SIG-M5 (cell line): ENCODE measurements around the gene MXRA8.

ENCODE experiments used
- DNase-seq: peaks from one replicate; lab custom pipeline; 2025; lab: John Stamatoyannopoulos, UW

The MXRA8 gene

GRCh38 chr1:1306661-1307260, 51.6 kb downstream of the MXRA8 start:
- DNase-seq = no peak

DNA sequence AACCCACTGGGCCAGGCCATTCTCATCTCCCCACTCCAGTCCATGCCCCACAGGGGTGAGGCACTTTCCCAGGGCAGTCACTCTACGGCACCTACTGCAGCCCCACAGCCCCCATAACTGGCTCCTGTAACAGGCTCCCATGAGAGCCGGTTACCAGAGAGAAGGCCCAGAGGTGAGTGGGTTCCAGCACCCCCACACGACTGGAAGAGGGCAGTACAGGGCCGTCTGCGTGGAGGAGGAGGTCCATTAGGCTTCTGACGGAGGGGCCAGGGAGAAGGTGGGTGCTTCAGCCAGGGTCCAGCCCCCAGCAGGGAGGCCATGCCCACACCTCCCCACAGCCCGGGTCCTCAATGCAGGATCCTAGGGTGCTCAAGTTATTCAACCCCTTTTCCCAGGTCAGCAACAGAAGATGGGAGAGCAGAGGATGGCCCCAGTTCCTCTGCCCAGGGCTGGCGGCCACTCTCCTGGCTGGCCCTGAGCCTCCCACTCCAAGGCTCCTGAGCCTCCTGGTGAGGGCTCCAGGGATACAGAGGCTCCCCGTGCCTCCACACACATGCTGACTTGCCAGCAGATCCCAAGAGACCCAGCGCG, 52.2 kb downstream of the MXRA8 start:
- no peak for DNase-seq

GRCh38 chr1:1305300-1306069, 52.9 kb downstream of the MXRA8 start:
- no peak for DNase-seq

DNA sequence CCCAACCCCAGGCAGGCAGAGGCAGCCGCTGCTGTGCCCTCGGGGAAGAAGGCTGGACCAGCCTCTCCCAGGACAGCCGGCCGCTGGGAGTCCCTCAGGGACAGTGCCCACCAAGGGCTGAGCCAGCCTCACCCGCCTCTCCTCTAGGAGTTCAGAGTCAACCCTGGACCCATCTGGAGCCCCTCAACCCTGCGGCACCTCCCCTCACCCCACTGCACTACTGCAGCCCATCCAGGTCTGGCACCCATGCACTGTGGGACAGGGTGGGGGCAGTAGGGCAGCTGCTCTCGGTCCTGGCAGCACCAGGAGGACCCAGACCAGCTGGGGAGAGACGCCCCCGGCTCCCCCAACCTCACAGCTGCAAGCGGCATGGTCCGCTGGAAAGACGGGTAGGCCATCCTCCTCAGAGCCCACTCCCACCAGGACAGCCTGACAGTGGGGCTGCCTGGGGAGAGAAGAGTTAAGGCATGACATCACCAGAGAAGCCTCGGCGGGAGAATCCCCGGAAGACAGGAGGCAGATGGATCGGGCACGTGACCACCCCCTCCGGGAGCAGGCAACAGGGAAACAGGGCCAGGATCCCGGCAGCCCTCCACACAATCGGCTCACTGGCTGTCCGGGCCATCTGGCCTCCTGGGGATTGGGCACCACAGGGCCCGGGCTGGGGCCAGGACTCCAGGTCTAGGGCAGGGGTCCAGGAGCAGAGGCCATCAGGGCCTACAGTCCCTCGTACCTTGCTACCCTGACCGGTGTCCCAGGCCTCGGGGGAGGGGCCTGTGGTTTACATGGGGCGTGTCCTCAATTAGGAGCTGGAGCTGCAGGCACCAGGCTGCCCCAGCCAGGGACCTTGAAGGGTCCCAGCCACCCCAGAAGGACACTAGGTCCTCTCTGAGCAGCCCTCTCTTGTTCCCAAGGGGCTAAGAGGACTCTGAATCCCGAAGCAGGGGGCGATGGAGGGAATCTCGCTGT, 53.7 kb downstream of the MXRA8 start:
- DNase-seq = no peak

DNA sequence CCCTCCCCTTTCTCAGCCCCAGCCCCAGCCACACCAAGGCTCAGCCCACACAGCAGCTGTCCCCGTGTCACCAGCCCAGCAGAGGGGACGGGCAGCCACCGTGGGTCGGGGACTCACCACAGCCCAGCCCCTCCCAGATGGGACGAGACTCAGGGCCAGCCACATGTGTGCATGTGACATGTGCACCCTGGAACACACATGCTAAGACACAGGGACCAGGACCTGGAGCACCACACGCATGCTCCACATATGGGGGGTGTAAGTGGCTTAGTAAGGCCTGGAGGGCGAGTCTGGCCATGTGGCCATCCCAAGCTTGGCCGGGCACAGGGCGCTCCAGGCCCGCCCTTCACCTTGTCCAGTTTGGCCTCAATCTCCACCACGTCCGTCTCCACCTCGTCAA, 54.6 kb downstream of the MXRA8 start:
- DNase-seq = no peak

- DNase-seq = no peak
Observed at GRCh38 chr1:1302951-1303509, 55.3 kb downstream of the MXRA8 start.
